HepG2 (cell line): ENCODE data around the gene AQP9.

Experiments used
- BHLHE40 ChIP-seq: IDR thresholded peaks from 2 replicates; pipeline ENCODE4 v1.6.1; 2011; ENCODE audit warnings: low read length, improper control_type of control experiment
- PHB2 ChIP-seq: fragments of 450-650 bp; IDR thresholded peaks from 2 replicates; pipeline ENCODE4 v1.6.1; 2018; ENCODE audit not compliant: partially characterized antibody
- POLR2AphosphoS2 ChIP-seq: IDR thresholded peaks from 2 replicates; pipeline ENCODE4 v1.6.1; 2011; ENCODE audit warnings: low read depth, low read length, improper control_type of control experiment
- TOPORS ChIP-seq: sonication (generic); formaldehyde crosslinking; IDR thresholded peaks from 2 replicates; pipeline ENCODE4 v1.8.0; 2023; ENCODE audit warnings: mild to moderate bottlenecking, missing genetic modification reagents
- ZNF274 ChIP-seq: sonication (generic); formaldehyde crosslinking; IDR thresholded peaks from 2 replicates; pipeline ENCODE4 v1.5.1; 2020; ENCODE audit warnings: mild to moderate bottlenecking, missing genetic modification reagents
- TF ChIP-seq, protein P1 (sequence below): sonication (generic); formaldehyde crosslinking; IDR thresholded peaks from 2 replicates; pipeline ENCODE4 v1.9.0; 2021; ENCODE audit warnings: missing genetic modification reagents, borderline replicate concordance

DNA sequence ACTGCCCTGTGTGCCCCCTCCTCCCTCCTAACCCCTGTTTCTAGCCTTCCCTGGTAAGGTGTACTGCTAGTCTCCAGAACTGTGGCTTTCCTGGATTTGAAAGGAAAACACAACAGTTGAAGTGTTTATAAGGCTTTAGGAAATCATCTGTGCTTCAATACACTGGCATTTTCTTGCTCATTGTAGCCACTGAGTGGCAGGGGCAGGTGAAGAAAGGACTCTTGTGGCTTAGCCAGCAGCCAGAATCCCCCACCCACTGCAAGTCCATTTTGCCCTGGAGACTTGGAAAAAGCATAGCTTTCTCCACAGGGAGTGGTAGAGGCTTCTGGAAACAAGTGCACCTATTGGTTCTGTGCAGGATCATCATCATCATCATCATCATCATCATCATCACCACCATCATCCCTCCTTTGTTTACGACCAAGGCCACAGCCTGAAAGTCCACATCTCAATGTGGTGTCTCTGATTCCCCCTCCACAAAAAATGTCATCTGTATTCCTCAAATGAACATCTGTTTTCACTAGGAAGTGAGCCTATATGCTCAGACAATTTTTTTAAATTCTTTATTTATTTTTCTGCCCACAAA, 33.4 kb downstream of the AQP9 start:
- TF ChIP-seq TOPORS = no peak
- no peak for TF ChIP-seq PHB2
- no peak for TF ChIP-seq ZNF274 (CRISPR knock-in tag)
- TF ChIP-seq, protein P1, sequence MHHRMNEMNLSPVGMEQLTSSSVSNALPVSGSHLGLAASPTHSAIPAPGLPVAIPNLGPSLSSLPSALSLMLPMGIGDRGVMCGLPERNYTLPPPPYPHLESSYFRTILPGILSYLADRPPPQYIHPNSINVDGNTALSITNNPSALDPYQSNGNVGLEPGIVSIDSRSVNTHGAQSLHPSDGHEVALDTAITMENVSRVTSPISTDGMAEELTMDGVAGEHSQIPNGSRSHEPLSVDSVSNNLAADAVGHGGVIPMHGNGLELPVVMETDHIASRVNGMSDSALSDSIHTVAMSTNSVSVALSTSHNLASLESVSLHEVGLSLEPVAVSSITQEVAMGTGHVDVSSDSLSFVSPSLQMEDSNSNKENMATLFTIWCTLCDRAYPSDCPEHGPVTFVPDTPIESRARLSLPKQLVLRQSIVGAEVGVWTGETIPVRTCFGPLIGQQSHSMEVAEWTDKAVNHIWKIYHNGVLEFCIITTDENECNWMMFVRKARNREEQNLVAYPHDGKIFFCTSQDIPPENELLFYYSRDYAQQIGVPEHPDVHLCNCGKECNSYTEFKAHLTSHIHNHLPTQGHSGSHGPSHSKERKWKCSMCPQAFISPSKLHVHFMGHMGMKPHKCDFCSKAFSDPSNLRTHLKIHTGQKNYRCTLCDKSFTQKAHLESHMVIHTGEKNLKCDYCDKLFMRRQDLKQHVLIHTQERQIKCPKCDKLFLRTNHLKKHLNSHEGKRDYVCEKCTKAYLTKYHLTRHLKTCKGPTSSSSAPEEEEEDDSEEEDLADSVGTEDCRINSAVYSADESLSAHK (CRISPR knock-in tag) = no peak
- no peak for TF ChIP-seq POLR2AphosphoS2
- TF ChIP-seq BHLHE40 = no peak
